ENCODE data around the gene SNURF.
"Not testable (repeated sequence)": the region's sequence is repeated elsewhere in the genome, so short reads cannot be mapped to it uniquely, and the experiment has no call there.

The SNURF gene

GRCh38 chr15:24971772-24972171 lies 17.0 kb downstream of the SNURF start:
- DNase-seq, result no peak

- not testable (repeated sequence) for DNase-seq
These were observed 17.9 kb downstream of the SNURF start for GRCh38 chr15:24972707-24973106.

- DNase-seq, result no peak
These were observed 22.1 kb downstream of the SNURF start for GRCh38 chr15:24976932-24977331.

- DNase-seq, result no peak
These were observed 22.9 kb downstream of the SNURF start for GRCh38 chr15:24977686-24978085.

- no peak for DNase-seq
These were observed 30.4 kb downstream of the SNURF start for GRCh38 chr15:24985224-24985623.

- DNase-seq, result no peak
These were observed 31.9 kb downstream of the SNURF start for GRCh38 chr15:24986653-24987052.

Data from NCI-H187 treated with DMSO at 0.1 percent for 48 hours (cell line).